AG10803 (cell line): Measurements from ENCODE around the gene UBAP1.
"Not testable (repeated sequence)": the region's sequence is repeated elsewhere in the genome, so short reads cannot be mapped to it uniquely, and the experiment has no call there.

Experiments used
- DNase-seq: peaks from one replicate; pipeline ENCODE4 v3.0.0; 2010; ENCODE audit warnings: low read depth
- H3K4me3 ChIP-seq: 2 replicates; pipeline ENCODE4 v1.5.1; 2011; ENCODE audit warnings: mild to moderate bottlenecking, low read length, control low read depth
- TF ChIP-seq, protein P1 (sequence below): conservative IDR thresholded peaks from 2 replicates; pipeline ENCODE4 v1.5.1; 2011; ENCODE audit warnings: mild to moderate bottlenecking, low read length, control low read depth, inconsistent platforms

The UBAP1 gene

DNA sequence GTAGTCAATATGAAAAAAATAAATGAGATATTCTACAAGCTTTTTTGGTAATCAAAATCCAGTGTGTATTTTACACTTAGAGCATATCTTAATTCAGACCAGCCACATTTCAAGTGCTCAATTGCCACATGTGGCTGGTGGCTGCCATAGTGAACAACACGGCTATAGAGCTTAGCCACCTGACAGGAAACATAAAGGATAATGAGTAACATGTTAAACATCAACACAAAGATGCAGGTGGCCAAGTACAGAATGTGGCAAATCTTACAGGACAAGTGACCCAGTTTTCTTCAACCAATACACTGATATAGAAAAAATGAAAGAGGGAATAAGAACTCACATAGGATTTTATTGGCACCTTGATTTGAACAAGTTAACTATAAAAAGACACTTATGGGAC is 88.8 kb downstream of the UBAP1 start:
- TF ChIP-seq, protein P1, sequence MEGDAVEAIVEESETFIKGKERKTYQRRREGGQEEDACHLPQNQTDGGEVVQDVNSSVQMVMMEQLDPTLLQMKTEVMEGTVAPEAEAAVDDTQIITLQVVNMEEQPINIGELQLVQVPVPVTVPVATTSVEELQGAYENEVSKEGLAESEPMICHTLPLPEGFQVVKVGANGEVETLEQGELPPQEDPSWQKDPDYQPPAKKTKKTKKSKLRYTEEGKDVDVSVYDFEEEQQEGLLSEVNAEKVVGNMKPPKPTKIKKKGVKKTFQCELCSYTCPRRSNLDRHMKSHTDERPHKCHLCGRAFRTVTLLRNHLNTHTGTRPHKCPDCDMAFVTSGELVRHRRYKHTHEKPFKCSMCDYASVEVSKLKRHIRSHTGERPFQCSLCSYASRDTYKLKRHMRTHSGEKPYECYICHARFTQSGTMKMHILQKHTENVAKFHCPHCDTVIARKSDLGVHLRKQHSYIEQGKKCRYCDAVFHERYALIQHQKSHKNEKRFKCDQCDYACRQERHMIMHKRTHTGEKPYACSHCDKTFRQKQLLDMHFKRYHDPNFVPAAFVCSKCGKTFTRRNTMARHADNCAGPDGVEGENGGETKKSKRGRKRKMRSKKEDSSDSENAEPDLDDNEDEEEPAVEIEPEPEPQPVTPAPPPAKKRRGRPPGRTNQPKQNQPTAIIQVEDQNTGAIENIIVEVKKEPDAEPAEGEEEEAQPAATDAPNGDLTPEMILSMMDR = no peak
- no peak for DNase-seq
- H3K4me3 ChIP-seq = no peak overlapping the region

DNA sequence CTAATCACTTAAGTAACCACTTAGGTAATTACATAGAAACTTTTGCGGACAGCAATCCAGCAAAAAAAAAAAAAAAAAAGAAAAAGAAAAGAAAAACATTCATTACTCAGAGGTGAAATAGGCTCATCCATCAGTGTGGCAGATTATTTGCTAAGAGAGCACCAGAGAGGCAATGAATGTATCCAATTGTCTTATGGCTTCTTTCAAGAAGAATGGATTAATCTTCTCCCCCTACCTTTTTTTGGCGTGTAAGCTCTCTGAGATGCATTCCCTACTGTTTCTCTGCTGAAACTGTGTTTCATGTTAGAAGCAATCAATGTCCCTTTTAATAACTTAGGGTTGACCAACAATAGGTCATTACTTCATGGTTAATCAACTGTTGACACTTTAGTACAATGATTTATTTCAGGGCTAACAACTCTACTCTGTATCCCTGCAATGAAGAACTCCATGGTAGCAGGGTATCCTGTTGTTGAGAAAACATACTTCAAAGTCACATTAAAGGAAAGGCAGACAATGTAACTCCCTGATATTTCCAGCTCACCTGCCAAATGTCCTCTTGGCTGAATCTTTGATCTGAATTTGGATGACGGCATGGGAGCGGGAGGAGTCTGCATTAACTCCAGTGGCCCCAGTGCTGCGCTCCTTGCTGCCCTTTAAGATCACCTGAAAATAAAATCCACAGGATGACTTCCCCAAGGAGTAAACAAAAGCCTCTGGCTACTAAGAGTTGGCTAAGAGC is 92.6 kb downstream of the UBAP1 start:
- no peak for DNase-seq
- H3K4me3 ChIP-seq = no peak overlapping the region
- TF ChIP-seq, protein P1 = no peak

DNA sequence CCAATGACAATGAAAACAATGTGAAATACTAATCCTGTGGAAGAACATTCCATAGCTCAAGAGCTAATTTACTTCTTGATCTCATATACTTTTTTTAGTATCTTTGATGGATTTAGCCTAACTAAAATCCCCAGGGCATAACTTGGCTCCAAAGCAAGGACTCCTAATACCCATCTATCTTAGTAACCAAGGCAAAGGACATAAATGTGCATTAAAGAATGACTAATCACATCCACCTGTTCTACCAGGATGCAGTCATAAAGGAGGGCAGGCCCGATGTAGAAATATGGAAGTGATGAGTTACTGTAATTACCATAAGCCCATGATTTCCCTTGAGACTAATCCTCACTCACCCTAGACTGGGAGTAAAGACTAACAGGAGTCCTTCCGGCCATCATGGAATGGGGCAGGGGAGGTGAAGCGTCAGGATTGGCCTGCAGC is 93.3 kb downstream of the UBAP1 start:
- TF ChIP-seq, protein P1 = no peak
- DNase-seq = peak; percentile 26
- H3K4me3 ChIP-seq = no peak overlapping the region

DNA sequence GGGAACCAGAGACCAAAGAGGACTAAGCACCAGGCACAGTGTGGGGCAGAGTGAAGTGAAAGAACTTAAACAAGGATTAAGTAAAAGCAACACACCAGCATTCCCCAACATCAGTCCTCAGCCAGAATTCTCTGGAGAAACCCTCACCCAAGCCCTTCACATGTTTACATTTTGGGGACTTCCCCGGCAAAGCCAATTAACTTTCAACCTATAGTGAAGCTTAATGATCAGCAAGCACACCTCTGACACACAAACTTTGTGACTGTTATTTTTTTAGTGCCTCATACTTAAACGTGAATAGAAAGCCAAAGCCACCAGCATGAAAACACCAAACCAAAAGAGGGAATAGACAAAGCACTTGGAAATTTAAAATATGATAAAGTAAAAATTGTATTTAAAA is 94.7 kb downstream of the UBAP1 start:
- not testable (repeated sequence) for DNase-seq, H3K4me3 ChIP-seq

DNA sequence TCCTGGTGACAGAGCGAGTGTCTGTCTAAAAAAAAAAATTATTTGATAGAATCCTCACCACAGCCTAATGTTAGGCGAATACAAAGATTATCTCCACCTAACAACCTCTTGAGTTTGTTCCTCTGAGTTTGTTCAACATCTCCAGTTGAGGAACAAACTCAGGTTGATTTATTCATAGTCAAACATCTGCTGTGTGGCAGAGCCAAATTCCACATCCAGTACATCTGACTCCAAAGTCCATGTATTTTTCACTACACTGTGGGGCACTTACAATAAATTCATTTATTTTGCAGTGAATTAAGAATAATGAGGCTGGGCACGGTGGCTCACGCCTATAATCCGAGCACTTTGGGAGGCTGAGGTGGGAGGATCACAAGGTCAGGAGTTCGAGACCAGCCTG is 97.0 kb downstream of the UBAP1 start:
- H3K4me3 ChIP-seq = no peak overlapping the region
- TF ChIP-seq, protein P1 = no peak
- no peak for DNase-seq

DNA sequence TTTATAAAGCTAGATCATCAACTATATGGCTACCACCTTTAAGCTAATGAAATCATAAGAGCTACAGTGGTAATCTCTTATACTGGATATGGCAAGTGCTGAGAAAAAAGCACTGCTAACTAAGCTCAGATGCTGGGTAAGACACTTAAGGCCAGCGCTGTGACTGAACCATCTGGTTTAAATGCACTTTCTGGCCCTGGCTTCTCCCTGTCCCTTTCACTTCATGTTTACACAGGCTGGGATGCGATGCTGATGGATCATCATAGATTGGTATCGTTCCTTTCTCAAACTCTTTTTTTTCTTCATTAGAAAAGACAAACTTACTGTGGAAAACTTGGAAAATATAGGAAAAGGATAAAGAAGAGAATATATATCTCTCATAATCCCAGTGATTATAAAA is 97.9 kb downstream of the UBAP1 start:
- no peak overlapping the region for H3K4me3 ChIP-seq
- peak; percentile 41 for DNase-seq
- TF ChIP-seq, protein P1 = no peak

DNA sequence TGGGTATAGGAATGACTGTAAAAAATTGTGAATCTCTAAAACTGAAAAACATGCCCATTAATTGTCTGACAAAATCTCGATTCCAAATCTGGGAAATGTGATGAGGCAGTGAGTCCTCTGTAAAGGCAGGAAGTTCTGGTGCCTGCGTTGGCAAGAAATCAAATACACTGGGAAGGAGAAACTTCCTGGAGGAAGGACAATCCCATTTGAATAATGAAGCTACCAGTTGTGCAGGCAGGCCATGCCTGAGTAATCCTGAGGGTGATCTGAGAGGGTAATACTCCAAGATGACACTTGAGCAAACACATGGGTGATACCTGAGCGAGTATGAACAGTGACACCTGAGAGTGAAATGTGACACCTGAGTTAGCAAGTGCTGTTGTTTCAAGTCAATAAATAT is 100.6 kb downstream of the UBAP1 start:
- no peak for DNase-seq
- H3K4me3 ChIP-seq = no peak overlapping the region
- TF ChIP-seq, protein P1 = no peak
